ENCODE measurements around the gene KRTAP10-4.
"Not testable (repeated sequence)": the region's sequence is repeated elsewhere in the genome, so short reads cannot be mapped to it uniquely, and the experiment has no call there.

KRTAP10-4 gene

GRCh38 chr21:44557491-44558328 lies 15.8 kb upstream of the KRTAP10-4 start:
- no peak for DNase-seq (ENCODE audit: low read depth in 2 of 2)

- not testable (repeated sequence) for DNase-seq (ENCODE audit: low read depth in 2 of 2)
Observed at GRCh38 chr21:44558329-44558675, 15.2 kb upstream of the KRTAP10-4 start.

GRCh38 chr21:44558695-44559094 lies 14.8 kb upstream of the KRTAP10-4 start, which contains the start of gene KRTAP10-3:
Gene KRTAP10-3 (minus strand): TSS chr21:44558795. CDS start chr21:44558715, 80 bp downstream.
- no peak for DNase-seq (ENCODE audit: low read depth in 2 of 2)

- no peak for DNase-seq (ENCODE audit: low read depth in 2 of 2)
Observed at GRCh38 chr21:44564099-44564498, 9.4 kb upstream of the KRTAP10-4 start.

- no peak for DNase-seq (ENCODE audit: low read depth in 2 of 2)
Observed at GRCh38 chr21:44564886-44565598, 8.5 kb upstream of the KRTAP10-4 start.

GRCh38 chr21:44566403-44566802 lies 7.1 kb upstream of the KRTAP10-4 start:
- DNase-seq (ENCODE audit: low read depth in 2 of 2) = no peak

GRCh38 chr21:44567481-44568171 lies 5.9 kb upstream of the KRTAP10-4 start:
- no peak for DNase-seq (ENCODE audit: low read depth in 2 of 2)

GRCh38 chr21:44568261-44568660 lies 5.3 kb upstream of the KRTAP10-4 start:
- DNase-seq (ENCODE audit: low read depth in 2 of 2) = no peak

- DNase-seq (ENCODE audit: low read depth in 2 of 2) = no peak
Observed at GRCh38 chr21:44568667-44569556, 4.6 kb upstream of the KRTAP10-4 start.

- no peak for DNase-seq (ENCODE audit: low read depth in 2 of 2)
Observed at GRCh38 chr21:44569861-44570517, 3.5 kb upstream of the KRTAP10-4 start.

- no peak for DNase-seq (ENCODE audit: low read depth in 2 of 2)
Observed at GRCh38 chr21:44571296-44571695, 2.2 kb upstream of the KRTAP10-4 start.

GRCh38 chr21:44571844-44572782 lies 1.4 kb upstream of the KRTAP10-4 start:
- no peak for DNase-seq (ENCODE audit: low read depth in 2 of 2)

GRCh38 chr21:44572959-44573583 lies 458 bp upstream of the KRTAP10-4 start:
- DNase-seq (ENCODE audit: low read depth in 2 of 2) = no peak

GRCh38 chr21:44574457-44575306 lies 1.2 kb downstream of the KRTAP10-4 start:
- DNase-seq (ENCODE audit: low read depth in 2 of 2) = no peak

- DNase-seq (ENCODE audit: low read depth in 2 of 2) = no peak
Observed at GRCh38 chr21:44575307-44576024, 1.9 kb downstream of the KRTAP10-4 start.

GRCh38 chr21:44576025-44576420 lies 2.5 kb downstream of the KRTAP10-4 start:
- no peak for DNase-seq (ENCODE audit: low read depth in 2 of 2)

- no peak for DNase-seq (ENCODE audit: low read depth in 2 of 2)
Observed at GRCh38 chr21:44578371-44579055, 5.0 kb downstream of the KRTAP10-4 start.

Data from stimulated activated CD8-positive, alpha-beta memory T cell treated with anti-CD3 and anti-CD28 coated beads, Interleukin-15, amount 100 ng/mL, for 48 hours (primary cell).